Measurements from ENCODE around the gene NPAS3.

NPAS3 gene

DNA sequence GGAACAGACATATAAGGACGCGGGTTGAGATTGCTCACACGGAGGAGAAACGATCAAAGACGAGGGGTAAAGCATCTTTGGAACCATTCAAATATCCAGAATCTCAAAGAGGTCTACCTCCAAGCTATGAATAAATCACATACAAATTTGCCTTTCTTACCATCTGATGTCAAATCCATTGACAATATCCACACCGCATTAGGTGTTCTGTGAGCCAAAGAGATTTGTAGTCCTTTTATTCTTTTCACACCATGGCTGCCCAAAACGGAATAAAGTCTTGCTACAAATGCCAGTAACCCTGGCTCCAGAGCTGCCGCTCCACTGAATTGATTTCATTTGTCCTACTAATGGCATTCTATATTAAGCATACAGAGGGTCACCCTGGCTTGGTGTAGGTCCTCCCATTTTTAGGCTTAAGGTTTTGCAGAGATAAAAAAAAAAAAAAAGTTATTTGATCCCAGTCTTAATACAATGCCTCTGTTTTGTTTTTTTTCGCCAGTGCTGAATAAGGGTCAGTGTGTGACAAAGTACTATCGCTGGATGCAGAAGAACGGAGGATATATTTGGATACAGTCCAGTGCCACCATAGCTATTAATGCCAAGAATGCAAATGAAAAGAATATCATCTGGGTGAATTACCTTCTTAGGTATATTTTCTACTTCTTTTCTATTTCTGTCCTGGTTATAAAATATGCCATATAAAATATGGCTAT lies 854.9 kb downstream of the NPAS3 start:
- FAIRE-seq (no peak), DNase-seq (ENCODE audit: insufficient read length, low spot score) (no peak)
- TF ChIP-seq POU2F2 (IDR thresholded peaks at IDR 0.05; ENCODE audit: low read depth, low read length) (no peak), SPI1 (IDR thresholded peaks at IDR 0.05; ENCODE audit: low read depth, low read length) (no peak), POLR2A (IDR thresholded peaks at IDR 0.05; ENCODE audit: low read depth, low read length) (no peak), TAF1 (IDR thresholded peaks at IDR 0.05; ENCODE audit: low read depth, low read length) (no peak), PAX5 (IDR thresholded peaks at IDR 0.05; ENCODE audit: insufficient read depth, low read length, severe bottlenecking) (no peak), POLR2AphosphoS5 (IDR thresholded peaks at IDR 0.05; ENCODE audit: low read depth, low read length) (no peak)

DNA sequence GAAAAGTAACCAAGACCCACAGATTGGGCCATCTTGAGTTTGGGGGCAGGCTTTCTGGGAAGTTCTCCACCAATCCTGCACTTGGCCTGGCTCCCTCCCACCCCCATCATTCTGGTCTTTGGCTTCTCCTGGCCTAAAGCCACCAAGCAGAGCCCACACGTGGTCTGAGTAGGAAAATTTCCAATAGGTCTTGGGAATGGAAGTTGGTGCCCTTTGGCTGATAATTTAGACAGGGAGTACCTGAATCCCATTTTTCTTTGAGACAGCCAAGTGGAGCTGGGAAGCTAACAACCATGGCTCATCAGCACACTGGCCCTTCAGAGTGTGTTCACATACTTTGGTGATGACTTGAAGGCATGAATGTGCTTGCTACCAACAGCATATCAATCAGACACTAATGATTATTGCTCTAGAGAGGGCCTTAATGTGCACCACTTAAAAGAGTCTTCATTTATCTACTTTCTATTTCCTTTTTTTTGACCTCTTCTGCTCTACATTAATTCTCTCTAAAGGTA lies 856.2 kb downstream of the NPAS3 start:
- no peak for FAIRE-seq
- TF ChIP-seq POU2F2 (IDR thresholded peaks at IDR 0.05; ENCODE audit: low read depth, low read length) = no peak
- no peak for TF ChIP-seq PAX5 (IDR thresholded peaks at IDR 0.05; ENCODE audit: insufficient read depth, low read length, severe bottlenecking)
- TF ChIP-seq POLR2AphosphoS5 (IDR thresholded peaks at IDR 0.05; ENCODE audit: low read depth, low read length) = no peak
- no peak for TF ChIP-seq POLR2A (IDR thresholded peaks at IDR 0.05; ENCODE audit: low read depth, low read length)
- TF ChIP-seq TAF1 (IDR thresholded peaks at IDR 0.05; ENCODE audit: low read depth, low read length) = no peak
- no peak for TF ChIP-seq SPI1 (IDR thresholded peaks at IDR 0.05; ENCODE audit: low read depth, low read length)

DNA sequence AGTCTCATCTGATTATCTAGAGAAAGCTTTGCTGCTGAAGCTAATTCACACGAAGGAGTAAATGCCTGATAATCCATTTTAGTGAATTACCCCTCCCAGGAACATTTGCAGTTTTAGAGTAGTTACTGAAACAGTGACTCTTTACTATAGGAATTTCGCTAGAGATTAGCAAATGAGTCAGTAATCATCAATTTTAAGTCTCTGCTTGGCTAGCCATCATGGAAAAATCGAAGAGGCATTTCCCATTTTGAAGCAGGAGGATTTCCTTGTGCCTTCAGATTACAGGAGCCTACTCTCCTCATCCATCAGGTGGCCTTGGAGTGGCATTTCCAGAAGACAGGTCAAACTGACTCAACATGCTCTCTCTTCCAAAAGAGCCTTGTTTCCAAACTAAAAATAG lies 857.7 kb downstream of the NPAS3 start:
- no peak for FAIRE-seq
- TF ChIP-seq SPI1 (IDR thresholded peaks at IDR 0.05; ENCODE audit: low read depth, low read length) (no peak), POU2F2 (IDR thresholded peaks at IDR 0.05; ENCODE audit: low read depth, low read length) (no peak), POLR2AphosphoS5 (IDR thresholded peaks at IDR 0.05; ENCODE audit: low read depth, low read length) (no peak), POLR2A (IDR thresholded peaks at IDR 0.05; ENCODE audit: low read depth, low read length) (no peak), PAX5 (IDR thresholded peaks at IDR 0.05; ENCODE audit: insufficient read depth, low read length, severe bottlenecking) (no peak), TAF1 (IDR thresholded peaks at IDR 0.05; ENCODE audit: low read depth, low read length) (no peak)
- DNase-seq (ENCODE audit: insufficient read length, low spot score) = no peak

More for the DNA sequence above, 856.2 kb downstream of the NPAS3 start:
- DNase-seq (ENCODE audit: insufficient read length, low spot score) = no peak

DNA sequence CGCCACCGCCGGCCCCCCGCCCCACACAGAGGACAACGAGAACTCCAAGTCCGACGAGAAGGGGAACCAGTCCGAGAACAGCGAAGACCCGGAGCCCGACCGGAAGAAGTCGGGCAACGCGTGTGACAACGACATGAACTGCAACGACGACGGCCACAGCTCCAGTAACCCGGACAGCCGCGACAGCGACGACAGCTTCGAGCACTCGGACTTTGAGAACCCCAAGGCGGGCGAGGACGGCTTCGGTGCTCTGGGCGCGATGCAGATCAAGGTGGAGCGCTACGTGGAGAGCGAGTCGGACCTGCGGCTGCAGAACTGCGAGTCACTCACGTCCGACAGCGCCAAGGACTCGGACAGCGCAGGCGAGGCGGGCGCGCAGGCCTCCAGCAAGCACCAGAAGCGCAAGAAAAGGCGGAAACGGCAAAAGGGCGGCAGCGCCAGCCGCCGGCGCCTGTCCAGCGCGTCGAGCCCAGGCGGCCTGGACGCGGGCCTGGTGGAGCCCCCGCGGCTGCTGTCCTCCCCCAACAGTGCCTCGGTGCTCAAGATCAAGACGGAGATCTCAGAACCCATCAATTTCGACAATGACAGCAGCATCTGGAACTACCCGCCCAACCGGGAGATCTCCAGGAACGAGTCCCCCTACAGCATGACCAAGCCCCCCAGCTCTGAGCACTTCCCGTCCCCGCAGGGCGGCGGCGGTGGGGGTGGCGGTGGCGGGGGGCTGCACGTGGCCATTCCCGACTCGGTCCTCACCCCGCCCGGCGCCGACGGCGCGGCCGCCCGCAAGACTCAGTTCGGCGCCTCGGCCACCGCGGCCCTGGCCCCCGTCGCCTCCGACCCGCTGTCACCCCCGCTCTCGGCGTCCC lies 861.3 kb downstream of the NPAS3 start:
- TF ChIP-seq SPI1 (IDR thresholded peaks at IDR 0.05; ENCODE audit: low read depth, low read length) = no peak
- TF ChIP-seq POLR2A (IDR thresholded peaks at IDR 0.05; ENCODE audit: low read depth, low read length) = no peak
- TF ChIP-seq PAX5 (IDR thresholded peaks at IDR 0.05; ENCODE audit: insufficient read depth, low read length, severe bottlenecking) = no peak
- no peak for TF ChIP-seq POLR2AphosphoS5 (IDR thresholded peaks at IDR 0.05; ENCODE audit: low read depth, low read length)
- TF ChIP-seq POU2F2 (IDR thresholded peaks at IDR 0.05; ENCODE audit: low read depth, low read length) = no peak
- no peak for TF ChIP-seq TAF1 (IDR thresholded peaks at IDR 0.05; ENCODE audit: low read depth, low read length)
- DNase-seq (ENCODE audit: insufficient read length, low spot score) = no peak
- no peak for FAIRE-seq

DNA sequence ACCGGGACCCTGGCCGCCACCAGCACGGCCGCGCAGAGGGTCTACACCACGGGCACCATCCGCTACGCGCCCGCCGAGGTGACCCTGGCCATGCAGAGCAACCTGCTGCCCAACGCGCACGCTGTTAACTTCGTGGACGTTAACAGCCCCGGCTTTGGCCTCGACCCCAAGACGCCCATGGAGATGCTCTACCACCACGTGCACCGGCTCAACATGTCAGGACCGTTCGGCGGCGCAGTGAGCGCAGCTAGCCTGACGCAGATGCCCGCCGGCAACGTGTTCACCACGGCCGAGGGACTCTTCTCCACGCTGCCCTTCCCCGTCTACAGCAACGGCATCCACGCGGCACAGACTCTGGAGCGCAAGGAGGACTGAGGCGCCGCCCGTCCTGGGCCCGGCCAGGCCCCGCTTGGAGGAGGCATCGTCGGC lies 862.1 kb downstream of the NPAS3 start:
- no peak for TF ChIP-seq TAF1 (IDR thresholded peaks at IDR 0.05; ENCODE audit: low read depth, low read length)
- TF ChIP-seq POLR2AphosphoS5 (IDR thresholded peaks at IDR 0.05; ENCODE audit: low read depth, low read length) = no peak
- TF ChIP-seq PAX5 (IDR thresholded peaks at IDR 0.05; ENCODE audit: insufficient read depth, low read length, severe bottlenecking) = no peak
- TF ChIP-seq POLR2A (IDR thresholded peaks at IDR 0.05; ENCODE audit: low read depth, low read length) = no peak
- TF ChIP-seq SPI1 (IDR thresholded peaks at IDR 0.05; ENCODE audit: low read depth, low read length) = no peak
- TF ChIP-seq POU2F2 (IDR thresholded peaks at IDR 0.05; ENCODE audit: low read depth, low read length) = no peak
- no peak for DNase-seq (ENCODE audit: insufficient read length, low spot score)
- FAIRE-seq = no peak

DNA sequence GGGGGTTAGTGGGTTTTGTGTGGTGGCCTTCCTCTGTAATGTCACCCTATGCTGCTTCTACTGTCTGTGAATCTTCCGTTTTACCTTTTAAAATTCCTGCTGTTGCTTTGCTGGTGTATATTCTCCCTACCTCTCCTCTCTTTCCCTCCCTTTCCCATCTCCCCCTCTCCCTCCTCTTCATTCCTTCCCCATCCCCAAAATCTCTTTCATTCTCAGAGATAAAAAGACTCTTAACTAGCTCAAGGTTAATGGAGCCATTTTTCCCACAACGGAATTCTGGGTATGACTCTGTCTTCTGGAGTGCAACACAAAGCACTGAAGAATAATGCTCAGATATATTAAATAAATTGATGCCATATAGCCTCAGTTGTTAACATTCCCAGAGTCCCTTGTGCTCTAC lies 864.1 kb downstream of the NPAS3 start:
- no peak for DNase-seq (ENCODE audit: insufficient read length, low spot score)
- TF ChIP-seq POLR2A (IDR thresholded peaks at IDR 0.05; ENCODE audit: low read depth, low read length) (no peak), PAX5 (IDR thresholded peaks at IDR 0.05; ENCODE audit: insufficient read depth, low read length, severe bottlenecking) (no peak), POU2F2 (IDR thresholded peaks at IDR 0.05; ENCODE audit: low read depth, low read length) (no peak), TAF1 (IDR thresholded peaks at IDR 0.05; ENCODE audit: low read depth, low read length) (no peak), POLR2AphosphoS5 (IDR thresholded peaks at IDR 0.05; ENCODE audit: low read depth, low read length) (no peak), SPI1 (IDR thresholded peaks at IDR 0.05; ENCODE audit: low read depth, low read length) (no peak)
- FAIRE-seq = no peak

DNA sequence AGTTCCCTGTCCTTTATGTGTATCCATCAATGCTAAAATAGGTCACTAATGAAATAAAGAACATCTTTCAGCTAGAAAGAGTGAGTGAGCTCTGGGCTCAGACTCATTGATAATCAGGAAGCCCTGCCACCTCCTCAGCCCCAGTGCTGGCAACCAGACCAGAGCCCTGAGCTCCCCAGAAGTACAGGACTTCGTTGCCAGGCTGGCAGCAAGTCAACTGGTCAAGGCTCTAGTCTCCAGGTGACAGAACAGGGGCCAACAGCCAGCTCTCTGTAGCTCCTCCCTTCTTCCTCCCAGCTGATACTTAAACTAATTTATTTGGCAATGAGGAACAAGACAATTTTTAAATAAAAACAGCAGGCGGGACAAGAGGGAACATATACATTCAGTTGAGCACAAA lies 866.9 kb downstream of the NPAS3 start:
- FAIRE-seq = no peak
- no peak for DNase-seq (ENCODE audit: insufficient read length, low spot score)
- TF ChIP-seq PAX5 (IDR thresholded peaks at IDR 0.05; ENCODE audit: insufficient read depth, low read length, severe bottlenecking) = no peak
- no peak for TF ChIP-seq SPI1 (IDR thresholded peaks at IDR 0.05; ENCODE audit: low read depth, low read length)
- no peak for TF ChIP-seq TAF1 (IDR thresholded peaks at IDR 0.05; ENCODE audit: low read depth, low read length)
- no peak for TF ChIP-seq POU2F2 (IDR thresholded peaks at IDR 0.05; ENCODE audit: low read depth, low read length)
- no peak for TF ChIP-seq POLR2AphosphoS5 (IDR thresholded peaks at IDR 0.05; ENCODE audit: low read depth, low read length)
- no peak for TF ChIP-seq POLR2A (IDR thresholded peaks at IDR 0.05; ENCODE audit: low read depth, low read length)

DNA sequence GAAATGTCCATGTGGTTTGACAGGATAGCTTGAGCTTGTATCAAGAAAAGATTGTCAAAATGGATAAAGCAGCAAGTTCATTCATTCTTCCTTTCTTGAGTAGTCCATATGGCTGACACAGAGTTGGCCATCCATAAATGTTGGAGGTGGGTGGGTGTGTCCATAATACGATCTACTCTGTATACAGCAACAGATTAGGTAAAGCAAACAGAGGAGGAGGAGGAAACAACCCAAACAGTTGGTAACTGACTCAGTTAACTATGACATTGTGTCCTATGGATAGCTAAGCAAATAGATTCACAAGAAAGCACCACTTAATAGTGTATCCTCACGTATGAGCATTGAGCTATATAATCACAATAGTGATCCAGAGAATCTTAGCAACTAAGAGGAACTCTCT lies 868.2 kb downstream of the NPAS3 start:
- no peak for TF ChIP-seq POLR2A (IDR thresholded peaks at IDR 0.05; ENCODE audit: low read depth, low read length)
- TF ChIP-seq SPI1 (IDR thresholded peaks at IDR 0.05; ENCODE audit: low read depth, low read length) = no peak
- TF ChIP-seq POU2F2 (IDR thresholded peaks at IDR 0.05; ENCODE audit: low read depth, low read length) = no peak
- no peak for TF ChIP-seq POLR2AphosphoS5 (IDR thresholded peaks at IDR 0.05; ENCODE audit: low read depth, low read length)
- TF ChIP-seq TAF1 (IDR thresholded peaks at IDR 0.05; ENCODE audit: low read depth, low read length) = no peak
- no peak for TF ChIP-seq PAX5 (IDR thresholded peaks at IDR 0.05; ENCODE audit: insufficient read depth, low read length, severe bottlenecking)
- FAIRE-seq = no peak
- no peak for DNase-seq (ENCODE audit: insufficient read length, low spot score)

DNA sequence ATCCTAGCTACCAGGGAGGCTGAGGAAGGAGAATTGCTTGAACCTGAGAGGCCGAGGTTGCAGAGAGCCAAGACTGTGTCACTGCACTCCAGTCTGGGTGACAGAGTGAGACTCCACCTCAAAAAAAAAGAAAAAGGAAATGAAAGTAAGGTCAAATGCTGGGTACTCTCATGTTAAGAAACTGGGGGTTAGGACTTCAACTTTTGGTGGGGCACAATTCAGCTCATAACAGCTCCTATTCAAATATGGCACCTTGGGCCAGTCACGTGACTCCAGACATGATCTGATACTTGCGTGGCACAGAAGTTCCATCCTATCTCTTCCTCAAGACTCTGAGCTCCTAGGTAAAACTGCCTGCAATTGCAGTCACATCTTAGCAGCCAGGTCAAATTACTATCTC lies 869.5 kb downstream of the NPAS3 start:
- DNase-seq (ENCODE audit: insufficient read length, low spot score) = no peak
- TF ChIP-seq SPI1 (IDR thresholded peaks at IDR 0.05; ENCODE audit: low read depth, low read length) (no peak), POLR2A (IDR thresholded peaks at IDR 0.05; ENCODE audit: low read depth, low read length) (no peak), PAX5 (IDR thresholded peaks at IDR 0.05; ENCODE audit: insufficient read depth, low read length, severe bottlenecking) (no peak), POU2F2 (IDR thresholded peaks at IDR 0.05; ENCODE audit: low read depth, low read length) (no peak), TAF1 (IDR thresholded peaks at IDR 0.05; ENCODE audit: low read depth, low read length) (no peak), POLR2AphosphoS5 (IDR thresholded peaks at IDR 0.05; ENCODE audit: low read depth, low read length) (no peak)
- FAIRE-seq = no peak
